ENCODE measurements around the gene AHSA1.

DNA sequence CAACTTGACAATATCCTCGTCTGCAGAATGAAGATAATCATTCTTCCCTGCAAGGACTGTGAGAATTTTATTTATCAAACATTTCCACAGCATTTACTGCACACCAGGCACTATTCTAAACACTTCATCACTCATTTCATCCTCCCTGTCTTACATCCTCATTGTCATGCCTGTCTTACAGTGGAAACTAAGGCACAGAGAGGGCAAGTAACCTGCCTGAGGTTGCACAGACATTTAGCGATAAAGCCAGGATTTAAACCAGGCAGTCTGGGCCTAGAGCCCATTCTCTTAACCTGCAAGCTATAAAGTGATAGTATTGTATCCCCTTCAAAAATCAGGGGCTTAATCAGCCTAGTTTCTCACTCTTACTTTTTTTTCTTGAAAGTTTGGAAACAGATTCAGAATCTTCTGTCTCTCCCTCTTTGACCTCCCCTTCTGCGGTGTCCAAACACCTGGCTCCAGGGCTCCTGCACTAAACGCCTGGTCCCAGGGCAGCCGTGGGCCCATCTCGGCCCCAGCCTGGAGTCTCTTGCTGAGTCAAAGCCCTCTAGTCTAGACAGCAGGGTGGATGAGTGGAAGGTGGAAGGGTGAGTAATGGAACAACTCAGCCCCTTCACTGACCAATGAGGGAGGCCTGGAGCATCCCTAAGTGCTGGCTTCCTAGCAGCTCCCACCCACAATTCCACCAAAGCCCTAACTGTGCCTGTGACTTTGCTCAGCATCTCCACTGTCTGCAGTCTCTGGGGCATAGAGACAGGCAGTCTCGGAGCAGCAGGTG, 28.2 kb downstream of the AHSA1 start:
- TF ChIP-seq, protein P1, sequence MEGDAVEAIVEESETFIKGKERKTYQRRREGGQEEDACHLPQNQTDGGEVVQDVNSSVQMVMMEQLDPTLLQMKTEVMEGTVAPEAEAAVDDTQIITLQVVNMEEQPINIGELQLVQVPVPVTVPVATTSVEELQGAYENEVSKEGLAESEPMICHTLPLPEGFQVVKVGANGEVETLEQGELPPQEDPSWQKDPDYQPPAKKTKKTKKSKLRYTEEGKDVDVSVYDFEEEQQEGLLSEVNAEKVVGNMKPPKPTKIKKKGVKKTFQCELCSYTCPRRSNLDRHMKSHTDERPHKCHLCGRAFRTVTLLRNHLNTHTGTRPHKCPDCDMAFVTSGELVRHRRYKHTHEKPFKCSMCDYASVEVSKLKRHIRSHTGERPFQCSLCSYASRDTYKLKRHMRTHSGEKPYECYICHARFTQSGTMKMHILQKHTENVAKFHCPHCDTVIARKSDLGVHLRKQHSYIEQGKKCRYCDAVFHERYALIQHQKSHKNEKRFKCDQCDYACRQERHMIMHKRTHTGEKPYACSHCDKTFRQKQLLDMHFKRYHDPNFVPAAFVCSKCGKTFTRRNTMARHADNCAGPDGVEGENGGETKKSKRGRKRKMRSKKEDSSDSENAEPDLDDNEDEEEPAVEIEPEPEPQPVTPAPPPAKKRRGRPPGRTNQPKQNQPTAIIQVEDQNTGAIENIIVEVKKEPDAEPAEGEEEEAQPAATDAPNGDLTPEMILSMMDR (IDR thresholded peaks at IDR 0.05) = no peak
- no peak for TF ChIP-seq EZH2 (IDR thresholded peaks at IDR 0.05; ENCODE audit: borderline replicate concordance, insufficient read depth, low read depth, low read length, poor library complexity, severe bottlenecking)

Data from B cell (primary cell).